Kidney (tissue), 14 donors: ENCODE results near the gene SPTLC2. TPM values are rescaled to one million over a fixed set of nuclear protein-coding genes. Genes with fewer than 3 reads are reported as not detected.
"Not testable (repeated sequence)": the region's sequence is repeated elsewhere in the genome, so short reads cannot be mapped to it uniquely, and the experiment has no call there.

Experiments used
- DNase-seq, 5 donors: peaks; one replicate each; pipeline ENCODE4 v3.0.0-alpha.2; 2013 to 2020
- FAIRE-seq: peaks from 2 replicates; lab custom pipeline; 2012; peaks lifted over from hg19 to GRCh38; lab: Jason Lieb, UNC
- H3K27ac ChIP-seq, 2 donors: one replicate each; pipeline ENCODE4 v1.7.0; 2013; ENCODE audit warnings: low read depth in 2 of 2, low read length in 2 of 2, inconsistent platforms in 1 of 2
- H3K27me3 ChIP-seq: one replicate; pipeline ENCODE4 v1.7.1; 2013; ENCODE audit warnings: low read length, inconsistent platforms; ENCODE audit not compliant: control insufficient read depth, insufficient read depth
- H3K36me3 ChIP-seq, 3 donors: one replicate each; pipeline versions ENCODE4 v1.7.0 to v1.7.1; 2013; ENCODE audit warnings: low read length in 3 of 3, control low read depth in 1 of 3, inconsistent platforms in 1 of 3; ENCODE audit not compliant: insufficient read depth in 3 of 3, control insufficient read depth in 2 of 3
- H3K4me1 ChIP-seq, 3 donors: one replicate each; pipeline versions ENCODE4 v1.7.0 to v1.7.1; 2013; ENCODE audit warnings: low read length in 3 of 3, inconsistent platforms in 1 of 3, low read depth in 1 of 3; ENCODE audit not compliant: control insufficient read depth in 2 of 3, insufficient read depth in 2 of 3
- H3K4me3 ChIP-seq, 3 donors: one replicate each; pipeline versions ENCODE4 v1.7.0 to v1.8.1; 2013; ENCODE audit warnings: low read length in 3 of 3, control low read depth in 1 of 3, inconsistent platforms in 1 of 3
- H3K9ac ChIP-seq, 3 donors: one replicate each; pipeline versions ENCODE4 v1.7.0 to v1.7.1; 2013; ENCODE audit warnings: low read length in 3 of 3, control low read depth in 1 of 3, inconsistent platforms in 1 of 3
- H3K9me3 ChIP-seq, 3 donors: one replicate each; pipeline versions ENCODE4 v1.7.0 to v1.7.1; 2013; ENCODE audit warnings: low read length in 3 of 3, control low read depth in 1 of 3, inconsistent platforms in 1 of 3; ENCODE audit not compliant: control insufficient read depth in 2 of 3, insufficient read depth in 1 of 3
- CTCF ChIP-seq: IDR thresholded peaks from 3 replicates; pipeline ENCODE4 v1.5.1; 2012; ENCODE audit warnings: mild to moderate bottlenecking, moderate library complexity, borderline replicate concordance; ENCODE audit not compliant: insufficient read depth; ENCODE audit errors: extremely low read depth
- intact Hi-C: fragments of 100-400 bp; cut with DNase I; formaldehyde crosslinking; loops from one replicate; pipeline ENCODE4 v1.11.1; 2022
- polyA plus RNA-seq: library from polyadenylated mRNA; stranded (reverse); fragments of 350-450 nt; fragmentation: Illumina TruSeq; extraction: RNeasy Lipid Tissue Mini Kit (QIAGEN cat#74804); gene quantifications from one replicate; pipeline ENCODE4 v1.2.3, GENCODE V29; 2014; ENCODE audit warnings: low read depth, low replicate concordance; ENCODE audit not compliant: insufficient read depth
- total RNA-seq: library from RNA; stranded (reverse); fragmentation: NEBNext Ultra II Directional; extraction: Animal tissue kit (Norgen Biotek cat#: 25700); gene quantifications from one replicate; pipeline ENCODE4 v1.2.1, GENCODE V29; 2021
- donor health status: control.
- donor health status: control.
- donor health status: control.
- donor health status: control.
- donor health status: control.
- donor health status: DM: yes; HTN: yes; CAD: no.
- donor health status: Normal renal cell carcinoma (clear cell type).

Gene SPTLC2
- total and polyA plus RNA-seq, 2 donors from 2014 or later, result 17.0 to 66.1 TPM

- DNase-seq, result peak; percentile 67 to 91 (median 75)
- H3K9me3 ChIP-seq, result no peaks in the 10 kb centered on the region
- H3K27ac ChIP-seq, result peak overlapping the region; percentile 63 to 81
- H3K9ac ChIP-seq, result peak overlapping the region in 2 of 3 donors; percentile 27 to 34
- H3K27me3 ChIP-seq, result no peaks in the 10 kb centered on the region
- no peak for TF ChIP-seq CTCF
- H3K36me3 ChIP-seq, result no peaks in the 10 kb centered on the region
- H3K4me1 ChIP-seq, result peaks cover 0 to 7% (median 0%) of the 10 kb centered on the region in 3 donors
- FAIRE-seq, result no peak
- intact Hi-C loops, result no loop called here
- H3K4me3 ChIP-seq, result peak overlapping the region; percentile 39 to 66 (median 52)
Measured at GRCh38 chr14:77641534-77642341, 25.3 kb upstream of the SPTLC2 start.

- Histone ChIP-seq H3K36me3 (no peaks in the 10 kb centered on the region), H3K9me3 (no peaks in the 10 kb centered on the region), H3K27me3 (no peaks in the 10 kb centered on the region), H3K4me1 (peaks cover 0 to 7% (median 0%) of the 10 kb centered on the region in 3 donors), H3K9ac (peak overlapping the region in 1 of 3 donors; percentile 34), H3K4me3 (peak overlapping the region in 1 of 3 donors; percentile 66), H3K27ac (peak overlapping the region in 1 of 2 donors; percentile 81)
- FAIRE-seq (no peak), DNase-seq (peak in 4 of 5 donors; percentile 60 to 81 (median 75))
- no peak for TF ChIP-seq CTCF
- intact Hi-C loops, result no loop called here
Measured at GRCh38 chr14:77640756-77641533, 24.5 kb upstream of the SPTLC2 start.

GRCh38 chr14:77638771-77639171, 22.3 kb upstream of the SPTLC2 start:
- intact Hi-C loops, result no loop called here
- FAIRE-seq (no peak), DNase-seq (no peak)
- peaks cover 0 to 7% (median 0%) of the 10 kb centered on the region in 3 donors for H3K4me1 ChIP-seq
- H3K9ac ChIP-seq, result no peak overlapping the region
- no peaks in the 10 kb centered on the region for H3K9me3 ChIP-seq
- TF ChIP-seq CTCF, result no peak
- H3K27ac ChIP-seq, result no peak overlapping the region
- H3K36me3 ChIP-seq, result no peaks in the 10 kb centered on the region
- no peaks in the 10 kb centered on the region for H3K27me3 ChIP-seq
- no peak overlapping the region for H3K4me3 ChIP-seq

GRCh38 chr14:77635869-77636268, 19.4 kb upstream of the SPTLC2 start:
- FAIRE-seq, H3K9me3 ChIP-seq, H3K4me1 ChIP-seq, H3K27ac ChIP-seq, H3K36me3 ChIP-seq, intact Hi-C loops, H3K4me3 ChIP-seq, H3K27me3 ChIP-seq, H3K9ac ChIP-seq: not testable (repeated sequence)
- DNase-seq, result peak in 1 of 5 donors; percentile 39

- H3K27ac ChIP-seq, H3K36me3 ChIP-seq, DNase-seq, H3K27me3 ChIP-seq, H3K9ac ChIP-seq, H3K4me3 ChIP-seq, FAIRE-seq, intact Hi-C loops, H3K9me3 ChIP-seq, H3K4me1 ChIP-seq: not testable (repeated sequence)
Measured at GRCh38 chr14:77635466-77635865, 19.0 kb upstream of the SPTLC2 start.
